ENCODE results near the gene ZNF737.

DNA sequence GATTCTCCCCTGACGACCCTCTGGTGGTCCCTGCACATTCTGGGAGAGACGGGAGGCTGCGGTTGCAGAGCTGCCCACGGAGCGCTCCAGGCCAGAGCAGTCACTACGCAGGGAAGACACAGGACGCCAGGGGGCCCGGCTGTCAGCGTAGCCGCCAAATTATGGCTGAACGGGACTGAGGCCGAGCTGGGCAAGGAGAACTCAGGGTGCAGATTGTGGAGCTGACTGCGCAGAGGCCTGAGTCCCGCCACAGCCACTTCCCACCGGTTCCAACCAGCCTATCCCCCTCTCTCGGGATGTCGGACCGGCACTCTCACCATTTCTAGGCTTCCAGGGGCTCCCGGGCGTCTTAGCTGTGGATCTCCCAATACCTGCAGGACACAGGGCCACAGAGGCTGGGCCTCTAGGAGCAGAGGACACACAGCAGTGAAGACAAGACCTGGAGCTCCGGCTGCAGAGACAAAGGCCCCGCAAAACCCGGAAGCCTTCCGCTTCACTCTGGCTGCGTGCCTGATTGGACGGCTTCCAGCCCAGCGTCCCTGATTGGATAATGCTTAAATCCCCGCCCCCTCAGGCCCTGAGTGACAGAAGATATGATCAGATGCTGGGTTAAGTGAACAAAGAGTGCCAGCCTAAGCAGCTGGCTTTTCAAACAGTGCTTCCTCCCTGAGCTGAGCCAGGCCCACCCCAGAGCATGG is at the start of gene ZNF737:
- TF ChIP-seq EZH2 (IDR thresholded peaks at IDR 0.05; ENCODE audit: insufficient read depth, low read length) = no peak
- TF ChIP-seq, protein P1, sequence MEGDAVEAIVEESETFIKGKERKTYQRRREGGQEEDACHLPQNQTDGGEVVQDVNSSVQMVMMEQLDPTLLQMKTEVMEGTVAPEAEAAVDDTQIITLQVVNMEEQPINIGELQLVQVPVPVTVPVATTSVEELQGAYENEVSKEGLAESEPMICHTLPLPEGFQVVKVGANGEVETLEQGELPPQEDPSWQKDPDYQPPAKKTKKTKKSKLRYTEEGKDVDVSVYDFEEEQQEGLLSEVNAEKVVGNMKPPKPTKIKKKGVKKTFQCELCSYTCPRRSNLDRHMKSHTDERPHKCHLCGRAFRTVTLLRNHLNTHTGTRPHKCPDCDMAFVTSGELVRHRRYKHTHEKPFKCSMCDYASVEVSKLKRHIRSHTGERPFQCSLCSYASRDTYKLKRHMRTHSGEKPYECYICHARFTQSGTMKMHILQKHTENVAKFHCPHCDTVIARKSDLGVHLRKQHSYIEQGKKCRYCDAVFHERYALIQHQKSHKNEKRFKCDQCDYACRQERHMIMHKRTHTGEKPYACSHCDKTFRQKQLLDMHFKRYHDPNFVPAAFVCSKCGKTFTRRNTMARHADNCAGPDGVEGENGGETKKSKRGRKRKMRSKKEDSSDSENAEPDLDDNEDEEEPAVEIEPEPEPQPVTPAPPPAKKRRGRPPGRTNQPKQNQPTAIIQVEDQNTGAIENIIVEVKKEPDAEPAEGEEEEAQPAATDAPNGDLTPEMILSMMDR (IDR thresholded peaks at IDR 0.05; ENCODE audit: insufficient read depth, low read depth, low read length) = no peak

Data from astrocyte (in vitro differentiated cells and primary cell).